Adrenal gland (tissue), 12 donors: ENCODE results near the gene GLT6D1. TPM values are rescaled to one million over a fixed set of nuclear protein-coding genes. Genes with fewer than 3 reads are reported as not detected.
"Not testable (repeated sequence)": the region's sequence is repeated elsewhere in the genome, so short reads cannot be mapped to it uniquely, and the experiment has no call there.

Experiments
- DNase-seq, 7 donors: peaks; one replicate each; pipeline ENCODE4 v3.0.0-alpha.2; 2019 to 2020
- H3K27ac ChIP-seq, 5 donors: fragments of 200-600 bp; sonication (generic) in 4 of 5; 1 replicate in 3 of 5; 2 replicates in 2 of 5; pipeline versions ENCODE4 v1.5.1 to v1.8.0; 2016 to 2020; ENCODE audit warnings: mild to moderate bottlenecking in 1 of 5
- H3K27me3 ChIP-seq: fragments of 200-600 bp; 2 replicates; pipeline ENCODE4 v1.8.0; 2021
- H3K36me3 ChIP-seq, 2 donors: fragments of 200-600 bp; replicated peaks in 1 of 2; 1 replicate in 1 of 2; 2 replicates in 1 of 2; pipeline versions ENCODE4 v1.5.1 to v1.8.0; 2018 to 2022
- H3K4me1 ChIP-seq, 2 donors: fragments of 200-600 bp; replicated peaks in 1 of 2; 1 replicate in 1 of 2; 2 replicates in 1 of 2; pipeline versions ENCODE4 v1.5.1 to v1.8.0; 2018 to 2021
- H3K4me3 ChIP-seq, 4 donors: fragments of 200-600 bp; sonication (generic) in 3 of 4; one replicate each; pipeline ENCODE4 v1.5.1; 2016 to 2018
- H3K9me3 ChIP-seq, 3 donors: fragments of 200-600 bp; sonication (generic) in 1 of 3; replicated peaks in 1 of 3; 1 replicate in 2 of 3; 2 replicates in 1 of 3; pipeline versions ENCODE4 v1.5.1 to v1.8.0; 2016 to 2021
- CTCF ChIP-seq, 6 experiments: fragments of 450-650 bp in 4 of 6; fragments of 200-600 bp in 2 of 6; sonication (generic) in 1 of 6; IDR thresholded peaks; 1 replicate in 5 of 6; 2 replicates in 1 of 6; pipeline versions ENCODE4 v1.5.1 to v1.8.0; 2016 to 2021; ENCODE audit warnings: antibody characterized with exemption in 6 of 6, mild to moderate bottlenecking in 2 of 6, moderate library complexity in 1 of 6
- POLR2A ChIP-seq, 2 donors: fragments of 450-650 bp; IDR thresholded peaks; one replicate each; pipeline ENCODE4 v1.6.1; 2017; ENCODE audit warnings: antibody characterized with exemption in 2 of 2, mild to moderate bottlenecking in 2 of 2, moderate library complexity in 1 of 2
- WGBS, 4 donors: extraction: QIAGEN DNeasy Blood & Tissue Kit in 2 of 4; methylation state at CpG; one replicate each; pipeline versions ENCODE4 v1.1.5 to v1.1.7; 2013 to 2017; 5-methylcytosine and 5-hydroxymethylcytosine counted together
- intact Hi-C, 2 donors: fragments of 100-400 bp; cut with DNase I; formaldehyde crosslinking; loops; one replicate each; pipeline versions ENCODE4 v1.14.1 to v1.15.0; 2022 to 2023
- polyA plus RNA-seq, 3 donors: library from polyadenylated mRNA; stranded (reverse); fragments of 200-250 nt in 2 of 3; fragments of 350-450 nt in 1 of 3; fragmentation: Illumina TruSeq in 1 of 3; extraction: RNeasy Lipid Tissue Mini Kit (QIAGEN cat#74804) in 1 of 3; gene quantifications; one replicate each; pipeline ENCODE4 v1.2.3, GENCODE V29; 2013 to 2014
- total RNA-seq, 9 donors: library from RNA; depleted of rRNA in 4 of 9; stranded (reverse); fragments of >200 nt in 4 of 9; fragments of 120-200 nt in 1 of 9; fragmentation: NEBNext Ultra II Directional in 1 of 9; extraction: Animal tissue kit (Norgen Biotek cat#: 25700) in 1 of 9; gene quantifications; one replicate each; pipeline versions ENCODE4 v1.1.0 to v1.2.4, GENCODE V29; 2013 to 2023
- donor health status: healthy with polysubstance abuse.
- donor health status: Bipolar disorder and iron deficiency.
- donor health status: DM: yes; HTN: yes; CAD: no.
- donor health status: DM: no; HTN: no; CAD: no.
- donor health status: DM: no; HTN: no; CAD: no.
- donor health status: DM: yes; HTN: yes; CAD: no.

GLT6D1 gene
- total and polyA plus RNA-seq, 12 donors, result not detected

- DNase-seq, result no peak
- TF ChIP-seq CTCF (IDR thresholded peaks at IDR 0.05) (no peak), POLR2A (IDR thresholded peaks at IDR 0.05) (no peak)
- Histone ChIP-seq H3K4me3 (no peak overlapping the region), H3K27me3 (no peaks in the 10 kb centered on the region), H3K4me1 (no peaks in the 10 kb centered on the region), H3K9me3 (no peaks in the 10 kb centered on the region), H3K27ac (no peak overlapping the region), H3K36me3 (no peaks in the 10 kb centered on the region)
- intact Hi-C loops, result no loop called here
- WGBS, 4 donors, result 50 to 58% (median 52%) methylated on average over 8 to 17 of the region's 17 CpGs
These were observed 32.3 kb upstream of the GLT6D1 start for GRCh38 chr9:135671591-135672041.

GRCh38 chr9:135670721-135671590 lies 31.6 kb upstream of the GLT6D1 start:
- WGBS, 4 donors, result 73 to 86% (median 85%) methylated on average over 17 to 41 of the region's 41 CpGs; no CpG with 5 or more reads in 1 of the 4 donors
- Histone ChIP-seq H3K4me1 (no peaks in the 10 kb centered on the region), H3K27ac (no peak overlapping the region), H3K4me3 (no peak overlapping the region), H3K9me3 (no peaks in the 10 kb centered on the region), H3K27me3 (no peaks in the 10 kb centered on the region), H3K36me3 (no peaks in the 10 kb centered on the region)
- DNase-seq, result no peak
- intact Hi-C loops, result no loop called here
- TF ChIP-seq CTCF (IDR thresholded peaks at IDR 0.05) (no peak), POLR2A (IDR thresholded peaks at IDR 0.05) (no peak)

GRCh38 chr9:135669616-135670285 lies 30.4 kb upstream of the GLT6D1 start:
- Histone ChIP-seq H3K4me1 (no peaks in the 10 kb centered on the region), H3K36me3 (no peaks in the 10 kb centered on the region), H3K27ac (no peak overlapping the region), H3K27me3 (no peaks in the 10 kb centered on the region), H3K4me3 (no peak overlapping the region), H3K9me3 (no peaks in the 10 kb centered on the region)
- DNase-seq, result no peak
- WGBS, 4 donors, result 80 to 96% (median 89%) methylated on average over 4 to 9 of the region's 9 CpGs; no CpG with 5 or more reads in 1 of the 4 donors
- no peak for TF ChIP-seq CTCF (IDR thresholded peaks at IDR 0.05)
- TF ChIP-seq POLR2A (IDR thresholded peaks at IDR 0.05), result no peak
- intact Hi-C loops, result no loop called here

- WGBS, 4 donors, result 81 to 89% (median 84%) methylated on average over 5 of the region's 5 CpGs
- H3K27me3 ChIP-seq, DNase-seq, H3K9me3 ChIP-seq, H3K36me3 ChIP-seq, H3K27ac ChIP-seq, H3K4me3 ChIP-seq, intact Hi-C loops, H3K4me1 ChIP-seq: not testable (repeated sequence)
These were observed 29.7 kb upstream of the GLT6D1 start for GRCh38 chr9:135669018-135669417.
